Measurements from ENCODE around the gene ASTN1.

The ASTN1 gene

DNA sequence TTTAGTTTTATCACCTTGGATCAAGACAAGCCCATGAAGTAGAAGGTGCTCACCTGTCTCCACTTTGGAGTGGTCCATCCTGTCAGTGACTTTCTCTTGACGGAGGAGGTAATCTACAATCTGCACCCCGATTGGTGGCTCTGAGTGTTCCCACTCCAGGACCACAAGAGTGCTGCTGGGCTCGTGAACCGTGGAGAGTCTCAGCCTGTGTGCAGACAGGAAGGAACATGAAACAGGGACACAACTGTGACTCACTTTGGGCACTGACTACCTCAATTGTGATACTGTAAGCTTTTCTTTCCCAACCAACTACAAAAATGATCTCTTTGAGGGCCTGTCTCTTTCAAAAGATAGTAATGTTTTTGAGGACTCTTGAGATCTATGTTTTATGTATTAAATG is 280.2 kb downstream of the ASTN1 start:
- H3K4me3 ChIP-seq (ENCODE audit: low read depth in 1 of 2, low read length in 2 of 2), result no peak overlapping the region
- no peak overlapping the region for H3K9ac ChIP-seq (ENCODE audit: low read length)
- H3K36me3 ChIP-seq (ENCODE audit: insufficient read depth, low read length), result no peaks in the 10 kb centered on the region
- H3K27me3 ChIP-seq (ENCODE audit: control insufficient read depth in 1 of 2, insufficient read depth in 2 of 2, low read length in 2 of 2), result no peaks in the 10 kb centered on the region
- H3K27ac ChIP-seq (ENCODE audit: low read depth, low read length), result no peak overlapping the region
- H3K4me1 ChIP-seq (ENCODE audit: insufficient read depth, low read length), result peaks cover 5% of the 10 kb centered on the region
- H3K9me3 ChIP-seq (ENCODE audit: low read length), result no peaks in the 10 kb centered on the region

- no peaks in the 10 kb centered on the region for H3K9me3 ChIP-seq (ENCODE audit: low read length)
- H3K4me1 ChIP-seq (ENCODE audit: insufficient read depth, low read length), result peaks cover 5% of the 10 kb centered on the region
- no peak overlapping the region for H3K4me3 ChIP-seq (ENCODE audit: low read depth in 1 of 2, low read length in 2 of 2)
- no peaks in the 10 kb centered on the region for H3K27me3 ChIP-seq (ENCODE audit: control insufficient read depth in 1 of 2, insufficient read depth in 2 of 2, low read length in 2 of 2)
- H3K27ac ChIP-seq (ENCODE audit: low read depth, low read length), result no peak overlapping the region
- H3K9ac ChIP-seq (ENCODE audit: low read length), result no peak overlapping the region
- H3K36me3 ChIP-seq (ENCODE audit: insufficient read depth, low read length), result no peaks in the 10 kb centered on the region
These were observed 283.4 kb downstream of the ASTN1 start for GRCh38 chr1:176880955-176881595.

- Histone ChIP-seq H3K27me3 (ENCODE audit: control insufficient read depth in 1 of 2, insufficient read depth in 2 of 2, low read length in 2 of 2) (no peaks in the 10 kb centered on the region), H3K9me3 (ENCODE audit: low read length) (no peaks in the 10 kb centered on the region), H3K27ac (ENCODE audit: low read depth, low read length) (no peak overlapping the region), H3K4me3 (ENCODE audit: low read depth in 1 of 2, low read length in 2 of 2) (no peak overlapping the region), H3K9ac (ENCODE audit: low read length) (no peak overlapping the region), H3K4me1 (ENCODE audit: insufficient read depth, low read length) (peaks cover 5% of the 10 kb centered on the region), H3K36me3 (ENCODE audit: insufficient read depth, low read length) (no peaks in the 10 kb centered on the region)
These were observed 284.5 kb downstream of the ASTN1 start for GRCh38 chr1:176879784-176880620.

DNA sequence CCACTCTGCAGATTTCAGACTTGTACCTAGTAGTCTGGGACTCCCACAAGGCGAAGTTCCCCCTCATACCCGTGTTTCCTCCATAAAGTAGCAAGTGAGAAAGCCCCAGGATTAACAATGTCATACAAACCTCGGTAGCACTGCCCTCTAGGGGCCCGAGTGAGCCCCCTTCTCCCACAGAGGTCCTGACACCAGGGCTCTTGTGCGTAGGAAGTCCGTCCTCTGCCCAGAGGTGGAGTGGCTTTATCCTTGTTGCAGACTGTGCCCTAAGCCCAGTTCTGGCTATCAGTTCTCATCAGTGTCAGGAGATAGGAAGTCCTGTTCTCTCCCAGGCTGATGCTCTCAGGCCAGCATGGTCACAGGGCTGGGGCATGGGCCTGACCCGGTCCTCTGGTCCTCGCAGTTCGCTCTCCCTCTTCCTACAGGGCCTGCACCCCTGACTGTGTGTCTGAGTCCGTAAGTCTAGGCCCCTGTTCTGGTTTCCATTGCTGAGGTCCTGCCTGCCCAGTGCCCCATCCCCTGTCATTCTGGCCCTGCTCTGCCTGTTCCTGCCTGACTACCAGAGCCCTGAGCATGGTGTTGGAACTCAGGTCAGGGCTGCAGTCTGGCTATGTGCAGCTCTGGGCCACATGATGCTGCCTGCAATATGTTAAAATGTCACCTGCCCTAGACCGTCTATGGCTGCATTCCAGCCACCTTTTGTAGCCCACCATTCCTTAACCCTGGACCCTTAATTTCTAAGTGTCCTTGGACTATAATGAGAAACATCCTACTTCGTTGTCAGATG is 285.6 kb downstream of the ASTN1 start:
- Histone ChIP-seq H3K27me3 (ENCODE audit: control insufficient read depth in 1 of 2, insufficient read depth in 2 of 2, low read length in 2 of 2) (no peaks in the 10 kb centered on the region), H3K9me3 (ENCODE audit: low read length) (no peaks in the 10 kb centered on the region), H3K4me3 (ENCODE audit: low read depth in 1 of 2, low read length in 2 of 2) (no peak overlapping the region), H3K27ac (ENCODE audit: low read depth, low read length) (no peak overlapping the region), H3K9ac (ENCODE audit: low read length) (no peak overlapping the region), H3K4me1 (ENCODE audit: insufficient read depth, low read length) (peaks cover 5% of the 10 kb centered on the region), H3K36me3 (ENCODE audit: insufficient read depth, low read length) (no peaks in the 10 kb centered on the region)

DNA sequence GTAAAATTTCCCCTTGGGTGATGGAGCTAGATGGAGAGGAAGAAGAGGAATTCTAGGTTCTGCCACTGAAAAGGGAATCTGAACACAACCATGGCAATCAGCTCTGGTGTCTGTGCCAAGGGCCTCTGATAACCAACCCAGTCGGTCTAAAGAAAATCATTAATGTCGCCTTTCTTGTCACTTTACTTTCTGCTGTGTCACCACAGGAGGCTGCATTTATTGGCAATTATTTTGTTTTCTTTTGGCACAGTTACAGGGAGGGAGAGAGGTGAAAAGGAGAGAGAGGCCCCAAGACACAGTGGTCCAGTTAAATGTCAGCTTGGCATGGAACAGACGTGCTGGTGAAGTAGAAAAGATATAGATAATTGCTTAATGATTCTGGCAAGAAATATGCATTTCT is 287.0 kb downstream of the ASTN1 start:
- H3K4me1 ChIP-seq (ENCODE audit: insufficient read depth, low read length), result peaks cover 5% of the 10 kb centered on the region
- no peak overlapping the region for H3K4me3 ChIP-seq (ENCODE audit: low read depth in 1 of 2, low read length in 2 of 2)
- no peak overlapping the region for H3K27ac ChIP-seq (ENCODE audit: low read depth, low read length)
- no peaks in the 10 kb centered on the region for H3K36me3 ChIP-seq (ENCODE audit: insufficient read depth, low read length)
- H3K27me3 ChIP-seq (ENCODE audit: control insufficient read depth in 1 of 2, insufficient read depth in 2 of 2, low read length in 2 of 2), result no peaks in the 10 kb centered on the region
- H3K9ac ChIP-seq (ENCODE audit: low read length), result no peak overlapping the region
- no peaks in the 10 kb centered on the region for H3K9me3 ChIP-seq (ENCODE audit: low read length)

GRCh38 chr1:176876966-176877515 is 287.5 kb downstream of the ASTN1 start:
- Histone ChIP-seq H3K36me3 (ENCODE audit: insufficient read depth, low read length) (no peaks in the 10 kb centered on the region), H3K4me3 (ENCODE audit: low read depth in 1 of 2, low read length in 2 of 2) (no peak overlapping the region), H3K4me1 (ENCODE audit: insufficient read depth, low read length) (peaks cover 5% of the 10 kb centered on the region), H3K27me3 (ENCODE audit: control insufficient read depth in 1 of 2, insufficient read depth in 2 of 2, low read length in 2 of 2) (no peaks in the 10 kb centered on the region), H3K27ac (ENCODE audit: low read depth, low read length) (no peak overlapping the region), H3K9ac (ENCODE audit: low read length) (no peak overlapping the region), H3K9me3 (ENCODE audit: low read length) (no peaks in the 10 kb centered on the region)

DNA sequence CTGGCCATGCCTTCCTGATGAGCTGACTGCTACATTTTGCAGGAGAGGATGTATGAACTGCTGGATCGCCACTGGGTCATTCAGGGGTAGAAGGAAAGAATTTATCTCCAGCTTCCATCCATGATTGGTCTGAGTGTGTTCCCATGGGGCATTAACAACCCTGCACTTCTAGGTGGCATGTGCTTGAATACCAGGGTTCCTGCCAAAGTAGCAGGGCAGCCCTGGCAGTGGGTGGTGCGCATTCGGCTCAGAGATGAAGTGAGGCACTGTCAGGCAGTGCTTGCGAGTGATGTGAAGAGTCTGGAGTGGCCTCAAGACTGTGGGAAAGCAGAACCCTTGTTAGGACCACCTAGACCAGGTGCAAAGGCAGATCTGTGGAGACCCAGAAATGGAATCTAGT is 294.9 kb downstream of the ASTN1 start:
- Histone ChIP-seq H3K9me3 (ENCODE audit: low read length) (no peaks in the 10 kb centered on the region), H3K9ac (ENCODE audit: low read length) (no peak overlapping the region), H3K4me3 (ENCODE audit: low read depth in 1 of 2, low read length in 2 of 2) (no peak overlapping the region), H3K27me3 (ENCODE audit: control insufficient read depth in 1 of 2, insufficient read depth in 2 of 2, low read length in 2 of 2) (no peaks in the 10 kb centered on the region), H3K27ac (ENCODE audit: low read depth, low read length) (no peak overlapping the region), H3K36me3 (ENCODE audit: insufficient read depth, low read length) (no peaks in the 10 kb centered on the region), H3K4me1 (ENCODE audit: insufficient read depth, low read length) (peaks cover 12% of the 10 kb centered on the region)

- no peak overlapping the region for H3K27ac ChIP-seq (ENCODE audit: low read depth, low read length)
- no peaks in the 10 kb centered on the region for H3K9me3 ChIP-seq (ENCODE audit: low read length)
- no peak overlapping the region for H3K4me3 ChIP-seq (ENCODE audit: low read depth in 1 of 2, low read length in 2 of 2)
- no peaks in the 10 kb centered on the region for H3K27me3 ChIP-seq (ENCODE audit: control insufficient read depth in 1 of 2, insufficient read depth in 2 of 2, low read length in 2 of 2)
- H3K9ac ChIP-seq (ENCODE audit: low read length), result no peak overlapping the region
- no peaks in the 10 kb centered on the region for H3K36me3 ChIP-seq (ENCODE audit: insufficient read depth, low read length)
- peaks cover 8% of the 10 kb centered on the region for H3K4me1 ChIP-seq (ENCODE audit: insufficient read depth, low read length)
These were observed 298.3 kb downstream of the ASTN1 start for GRCh38 chr1:176866011-176866714.

DNA sequence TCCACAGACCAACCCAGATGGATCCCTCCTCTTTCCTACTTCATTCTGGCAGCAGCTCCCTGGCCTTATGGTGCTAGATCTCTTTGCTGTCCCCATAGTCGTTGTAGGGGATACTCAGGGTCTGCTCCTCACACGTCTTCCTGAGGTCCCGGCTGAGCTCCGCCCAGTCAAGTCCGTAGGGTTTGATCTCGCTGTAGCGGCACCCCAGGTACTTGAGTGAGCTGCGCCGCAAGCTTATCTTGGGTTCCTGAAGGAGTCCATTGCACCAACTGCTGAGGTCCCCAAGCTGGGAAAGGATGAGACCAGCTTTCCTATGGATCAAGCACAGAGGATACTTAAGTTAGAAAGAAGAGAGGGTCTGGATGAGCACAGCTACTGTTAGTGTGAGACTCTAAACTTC is 300.3 kb downstream of the ASTN1 start:
- no peaks in the 10 kb centered on the region for H3K27me3 ChIP-seq (ENCODE audit: control insufficient read depth in 1 of 2, insufficient read depth in 2 of 2, low read length in 2 of 2)
- H3K4me1 ChIP-seq (ENCODE audit: insufficient read depth, low read length), result peaks cover under 1% of the 10 kb centered on the region
- no peak overlapping the region for H3K27ac ChIP-seq (ENCODE audit: low read depth, low read length)
- H3K9ac ChIP-seq (ENCODE audit: low read length), result no peak overlapping the region
- no peak overlapping the region for H3K4me3 ChIP-seq (ENCODE audit: low read depth in 1 of 2, low read length in 2 of 2)
- H3K9me3 ChIP-seq (ENCODE audit: low read length), result no peaks in the 10 kb centered on the region
- H3K36me3 ChIP-seq (ENCODE audit: insufficient read depth, low read length), result no peaks in the 10 kb centered on the region

GRCh38 chr1:176863613-176864012 is 300.9 kb downstream of the ASTN1 start:
- H3K27ac ChIP-seq (ENCODE audit: low read depth, low read length), result no peak overlapping the region
- H3K27me3 ChIP-seq (ENCODE audit: control insufficient read depth in 1 of 2, insufficient read depth in 2 of 2, low read length in 2 of 2), result no peaks in the 10 kb centered on the region
- H3K4me1 ChIP-seq (ENCODE audit: insufficient read depth, low read length), result peaks cover 2% of the 10 kb centered on the region
- no peak overlapping the region for H3K9ac ChIP-seq (ENCODE audit: low read length)
- H3K4me3 ChIP-seq (ENCODE audit: low read depth in 1 of 2, low read length in 2 of 2), result no peak overlapping the region
- no peaks in the 10 kb centered on the region for H3K9me3 ChIP-seq (ENCODE audit: low read length)
- H3K36me3 ChIP-seq (ENCODE audit: insufficient read depth, low read length), result no peaks in the 10 kb centered on the region

GRCh38 chr1:176858433-176858916 is 306.0 kb downstream of the ASTN1 start:
- H3K9me3 ChIP-seq (ENCODE audit: low read length), result no peaks in the 10 kb centered on the region
- H3K4me3 ChIP-seq (ENCODE audit: low read depth in 1 of 2, low read length in 2 of 2), result no peak overlapping the region
- no peaks in the 10 kb centered on the region for H3K27me3 ChIP-seq (ENCODE audit: control insufficient read depth in 1 of 2, insufficient read depth in 2 of 2, low read length in 2 of 2)
- no peak overlapping the region for H3K27ac ChIP-seq (ENCODE audit: low read depth, low read length)
- H3K36me3 ChIP-seq (ENCODE audit: insufficient read depth, low read length), result no peaks in the 10 kb centered on the region
- H3K4me1 ChIP-seq (ENCODE audit: insufficient read depth, low read length), result peaks cover 14% of the 10 kb centered on the region
- H3K9ac ChIP-seq (ENCODE audit: low read length), result no peak overlapping the region

Data from muscle layer of colon (tissue), 2 donors.